GM18526 (cell line): ENCODE results near the gene TBL1XR1.

Experiments used
- POLR2A ChIP-seq: IDR thresholded peaks from 3 replicates; pipeline ENCODE4 v1.6.1; 2011; ENCODE audit not compliant: insufficient read length; ENCODE audit errors: extremely low read depth

Gene TBL1XR1

DNA sequence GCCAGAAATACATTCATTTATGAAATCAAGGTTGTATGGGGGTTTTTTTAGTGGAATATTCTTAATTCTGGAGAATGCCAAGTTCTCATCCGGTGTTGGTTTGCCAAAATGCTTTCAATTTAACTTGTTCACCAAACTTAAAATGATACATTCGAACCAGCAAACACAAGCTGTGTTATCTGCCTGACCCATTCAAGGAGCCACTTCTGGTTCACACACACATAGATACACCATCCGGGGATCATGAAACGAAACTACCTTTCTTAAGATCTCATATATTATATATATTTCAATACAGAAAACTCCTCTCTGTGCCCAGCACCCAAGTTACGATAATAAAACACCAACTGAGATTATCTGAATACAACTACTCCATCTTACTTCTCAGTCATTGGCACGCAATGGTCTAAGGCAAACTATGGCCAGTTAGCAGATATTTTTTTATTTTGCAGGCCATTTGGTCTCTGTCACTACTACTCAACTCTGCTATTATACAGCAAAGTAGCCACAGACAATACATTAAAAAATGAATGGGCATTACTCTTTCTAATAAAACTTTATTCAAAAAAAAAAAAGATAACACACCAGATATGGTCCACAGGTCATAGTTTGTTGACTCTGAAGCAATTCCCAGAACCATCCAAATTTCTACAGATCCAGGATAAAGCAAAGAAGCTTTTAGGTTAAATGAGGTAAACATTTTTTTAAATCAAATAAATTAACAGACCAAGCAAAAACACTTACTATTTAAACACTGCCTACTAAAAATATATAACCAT, 89.6 kb downstream of the TBL1XR1 start:
- TF ChIP-seq POLR2A, result no peak

GRCh38 chr3:177106594-177106993, 90.7 kb downstream of the TBL1XR1 start:
- TF ChIP-seq POLR2A, result no peak

- no peak for TF ChIP-seq POLR2A
These were observed 91.1 kb downstream of the TBL1XR1 start for GRCh38 chr3:177106184-177106583.

- TF ChIP-seq POLR2A, result no peak
These were observed 91.7 kb downstream of the TBL1XR1 start for GRCh38 chr3:177105623-177106022.

DNA sequence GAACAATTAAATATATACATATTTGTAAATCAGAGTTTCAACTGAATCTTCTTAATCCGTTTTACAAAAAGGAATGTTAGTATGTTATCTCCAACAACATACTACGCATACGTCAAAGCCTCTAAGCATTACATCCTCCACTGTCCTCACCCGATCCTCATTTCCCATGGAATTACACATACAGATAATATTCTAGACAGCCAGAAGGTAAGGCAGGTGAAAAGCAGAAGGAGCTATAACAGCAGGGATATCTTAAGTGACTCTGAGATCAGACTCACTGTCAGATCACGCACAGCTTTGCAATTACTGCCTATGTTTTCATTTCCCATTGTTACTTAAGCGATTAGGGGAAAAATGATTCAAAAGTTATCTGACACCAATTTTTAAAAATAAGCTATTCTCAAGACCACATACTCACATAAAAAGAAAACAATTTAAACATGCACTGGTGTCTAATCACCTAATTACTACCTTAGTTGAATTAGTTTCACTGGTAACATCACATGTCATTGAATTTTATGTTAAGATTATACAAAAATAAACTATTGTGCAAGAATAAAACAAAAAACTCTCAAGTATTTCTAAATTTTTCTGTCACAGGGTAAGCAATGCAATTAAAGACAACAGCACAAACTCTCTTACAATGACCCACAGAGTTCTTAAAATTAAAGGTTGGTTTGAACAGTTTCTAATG, 92.8 kb downstream of the TBL1XR1 start:
- TF ChIP-seq POLR2A, result no peak

- TF ChIP-seq POLR2A, result no peak
These were observed 94.7 kb downstream of the TBL1XR1 start for GRCh38 chr3:177102553-177102952.

- TF ChIP-seq POLR2A, result no peak
These were observed 98.7 kb downstream of the TBL1XR1 start for GRCh38 chr3:177098551-177098950.

DNA sequence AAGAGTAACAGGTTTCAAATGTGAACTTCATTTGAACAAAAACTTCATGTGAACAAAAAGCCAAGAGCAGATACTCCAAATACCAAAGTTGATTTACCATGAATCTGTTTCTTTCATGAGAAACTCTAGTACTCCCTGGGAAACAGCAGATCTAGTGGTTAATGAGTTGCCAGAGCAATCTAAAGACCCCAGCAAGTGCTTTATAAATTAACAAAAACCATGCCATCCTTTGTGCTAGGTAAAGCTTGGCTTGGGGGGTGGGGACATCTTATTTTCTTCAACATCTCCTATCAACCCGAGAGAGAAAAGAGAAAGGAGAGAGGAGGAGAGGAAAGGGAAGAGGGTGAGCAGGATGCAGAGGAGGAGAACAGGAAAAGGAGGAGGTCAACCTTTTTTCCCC, 100.7 kb downstream of the TBL1XR1 start:
- no peak for TF ChIP-seq POLR2A

- TF ChIP-seq POLR2A, result no peak
These were observed 103.3 kb downstream of the TBL1XR1 start for GRCh38 chr3:177093966-177094365.

- no peak for TF ChIP-seq POLR2A
These were observed 107.4 kb downstream of the TBL1XR1 start for GRCh38 chr3:177089901-177090300.

DNA sequence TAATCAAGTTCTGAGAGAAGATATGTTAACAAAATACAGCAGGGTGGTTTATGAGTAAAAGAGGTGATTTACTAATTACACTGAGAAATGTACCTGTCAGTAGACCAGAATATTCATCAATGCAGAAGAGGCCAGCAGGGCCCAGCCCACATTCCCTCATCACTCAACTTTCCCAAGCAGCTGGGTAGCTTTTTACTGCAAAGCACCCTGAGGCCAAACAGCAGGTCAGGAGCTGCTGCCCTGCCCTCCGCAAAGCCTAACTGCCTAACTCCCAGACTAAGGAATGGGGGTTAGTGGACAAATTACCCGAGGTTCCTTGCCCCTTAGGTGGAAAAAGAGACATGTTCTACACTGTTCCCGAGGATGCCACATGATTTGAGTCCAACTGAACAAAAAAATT, 108.2 kb downstream of the TBL1XR1 start:
- no peak for TF ChIP-seq POLR2A

DNA sequence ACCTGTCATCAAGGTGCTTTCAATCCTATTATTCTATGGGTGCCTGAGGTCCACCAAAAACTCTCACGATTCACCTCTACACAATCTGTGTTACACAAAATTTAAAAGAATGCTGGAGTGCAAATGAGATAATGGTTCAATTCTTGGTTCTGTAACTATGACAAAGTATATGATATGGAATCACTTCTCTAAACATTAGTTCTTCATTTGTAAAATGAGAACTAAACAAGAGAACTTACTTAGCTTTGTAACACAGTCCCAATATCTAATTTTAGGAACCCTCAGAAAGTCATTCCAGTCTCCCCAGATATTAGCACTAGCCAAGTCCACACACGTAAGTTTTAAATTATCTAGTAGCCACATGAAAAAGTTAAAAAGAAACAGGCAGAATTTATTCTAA, 111.5 kb downstream of the TBL1XR1 start:
- no peak for TF ChIP-seq POLR2A

DNA sequence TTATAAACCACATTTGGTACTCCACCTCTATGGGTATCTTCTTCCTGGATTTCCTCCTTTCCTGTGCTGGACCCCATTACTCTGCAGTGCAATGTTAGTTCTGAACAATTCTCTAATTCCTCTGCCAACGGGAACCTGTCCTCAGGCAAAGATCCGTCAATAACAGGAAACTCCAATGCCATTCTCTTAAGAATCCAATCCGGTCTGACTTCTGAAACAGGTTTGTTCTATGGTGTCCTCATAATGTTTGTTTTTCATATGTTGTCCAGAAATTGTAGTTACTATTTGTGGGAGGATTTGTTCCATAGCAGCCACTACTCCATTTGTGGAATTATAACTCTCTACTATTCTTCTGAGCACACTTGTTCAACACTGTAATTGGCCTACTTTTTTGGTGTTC, 112.7 kb downstream of the TBL1XR1 start:
- no peak for TF ChIP-seq POLR2A

GRCh38 chr3:177080122-177080521, 117.2 kb downstream of the TBL1XR1 start:
- TF ChIP-seq POLR2A, result no peak

GRCh38 chr3:177079684-177080083, 117.6 kb downstream of the TBL1XR1 start:
- no peak for TF ChIP-seq POLR2A

DNA sequence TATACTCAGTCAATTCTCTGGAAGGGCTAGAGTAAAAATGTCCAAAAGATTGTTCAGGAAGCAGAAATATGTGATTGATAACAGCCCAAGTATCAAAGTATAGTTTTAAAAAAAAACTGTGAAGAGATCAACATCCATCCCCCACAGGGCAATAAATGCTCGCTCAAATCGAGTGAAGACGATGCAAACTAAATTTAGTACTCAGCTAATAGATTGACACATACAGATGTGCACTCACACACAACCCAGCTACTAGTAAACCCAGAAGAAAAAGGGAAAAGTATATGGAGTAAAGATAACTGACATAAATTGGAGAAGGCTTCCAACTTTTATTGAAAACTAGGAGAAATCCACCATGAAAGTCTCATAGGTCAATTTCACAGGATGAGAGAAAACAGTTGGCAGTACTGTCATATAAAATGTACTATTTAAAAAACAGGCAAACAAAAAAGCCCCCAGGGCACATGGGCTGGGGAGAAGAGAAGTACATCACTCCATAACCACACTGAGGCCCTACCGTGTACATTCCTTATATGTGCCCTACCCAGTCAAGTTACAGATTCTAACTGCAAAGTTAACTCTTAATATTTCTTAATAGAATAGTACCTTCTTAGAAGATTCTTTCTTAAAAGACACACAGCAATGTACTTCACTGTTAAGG, 125.7 kb downstream of the TBL1XR1 start:
- TF ChIP-seq POLR2A, result no peak
